Activated naive CD4-positive, alpha-beta T cell treated with anti-CD3 and anti-CD28 coated beads for 36 hours (primary cell): Measurements from ENCODE around the gene CHST15. TPM values are rescaled to one million over a fixed set of nuclear protein-coding genes. Genes with fewer than 3 reads are reported as not detected.
"Not testable (repeated sequence)": the region's sequence is repeated elsewhere in the genome, so short reads cannot be mapped to it uniquely, and the experiment has no call there.

Source experiments
- CTCF ChIA-PET: fragments of 350-600 bp; sonication (Branson Sonifier 250); formaldehyde crosslinking; loops from one replicate; lab custom pipeline; 2021; ENCODE audit warnings: antibody characterized with exemption; lab: Charles Lee
- DNase-seq: peaks from one replicate; pipeline ENCODE4 v3.0.0-alpha.2; 2020
- H3K27ac Mint-ChIP-seq: one replicate; pipeline ENCODE4 v1.8.0; 2021; ENCODE audit warnings: mild to moderate bottlenecking, mixed read lengths
- H3K27me3 Mint-ChIP-seq: one replicate; pipeline ENCODE4 v1.8.0; 2021; ENCODE audit warnings: low read depth, mixed read lengths
- H3K36me3 Mint-ChIP-seq: one replicate; pipeline ENCODE4 v1.8.0; 2021; ENCODE audit warnings: low read depth, mixed read lengths
- H3K4me1 Mint-ChIP-seq: one replicate; pipeline ENCODE4 v1.8.0; 2021; ENCODE audit warnings: low read depth, mixed read lengths
- H3K4me3 Mint-ChIP-seq: one replicate; pipeline ENCODE4 v1.8.0; 2021; ENCODE audit warnings: mild to moderate bottlenecking, moderate library complexity, mixed read lengths
- H3K9me3 Mint-ChIP-seq: one replicate; pipeline ENCODE4 v1.8.0; 2021; ENCODE audit warnings: mixed read lengths
- intact Hi-C: fragments of 100-400 bp; cut with micrococcal nuclease; formaldehyde crosslinking; loops from one replicate; pipeline ENCODE4 v1.15.1; 2023
- total RNA-seq, 2 experiments: library from RNA; stranded (reverse); gene quantifications; one replicate each; pipeline ENCODE4 v1.2.3, GENCODE V29; 2021

CHST15 gene
- total RNA-seq, 2 experiments from 2014 or later = 0.47 to 0.50 TPM

DNA sequence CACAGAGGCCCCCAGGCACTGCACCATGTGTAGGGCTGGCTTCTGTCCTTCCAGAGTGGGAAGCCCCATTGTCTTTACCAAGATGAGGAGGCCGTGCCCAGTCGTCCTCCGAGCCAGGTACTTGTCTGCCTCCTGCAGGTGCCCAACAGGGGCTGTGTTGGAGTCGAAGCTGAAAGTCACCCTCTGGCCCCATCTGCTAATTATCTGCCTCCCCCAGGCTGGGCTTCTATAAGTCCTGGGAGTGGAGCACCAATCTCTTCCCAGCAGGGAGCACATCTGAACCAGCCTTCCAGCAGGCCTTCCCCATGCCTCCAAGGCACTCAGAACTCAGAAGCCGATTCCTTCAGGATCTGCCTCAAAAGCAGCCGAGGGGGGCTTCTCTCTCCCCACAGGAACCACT, 11.6 kb upstream of the CHST15 start:
- Mint-ChIP-seq H3K4me3 (no peak overlapping the region), H3K9me3 (peaks cover 6% of the 10 kb centered on the region), H3K27ac (no peak overlapping the region), H3K4me1 (no peaks in the 10 kb centered on the region), H3K27me3 (peaks cover 1% of the 10 kb centered on the region), H3K36me3 (no peaks in the 10 kb centered on the region)
- DNase-seq = no peak
- intact Hi-C loops = loop anchor here (10.0 kb wide), 1 partner anchor 60 kb away; no protein-coding TSS in a partner anchor
- CTCF ChIA-PET = no interaction called here

DNA sequence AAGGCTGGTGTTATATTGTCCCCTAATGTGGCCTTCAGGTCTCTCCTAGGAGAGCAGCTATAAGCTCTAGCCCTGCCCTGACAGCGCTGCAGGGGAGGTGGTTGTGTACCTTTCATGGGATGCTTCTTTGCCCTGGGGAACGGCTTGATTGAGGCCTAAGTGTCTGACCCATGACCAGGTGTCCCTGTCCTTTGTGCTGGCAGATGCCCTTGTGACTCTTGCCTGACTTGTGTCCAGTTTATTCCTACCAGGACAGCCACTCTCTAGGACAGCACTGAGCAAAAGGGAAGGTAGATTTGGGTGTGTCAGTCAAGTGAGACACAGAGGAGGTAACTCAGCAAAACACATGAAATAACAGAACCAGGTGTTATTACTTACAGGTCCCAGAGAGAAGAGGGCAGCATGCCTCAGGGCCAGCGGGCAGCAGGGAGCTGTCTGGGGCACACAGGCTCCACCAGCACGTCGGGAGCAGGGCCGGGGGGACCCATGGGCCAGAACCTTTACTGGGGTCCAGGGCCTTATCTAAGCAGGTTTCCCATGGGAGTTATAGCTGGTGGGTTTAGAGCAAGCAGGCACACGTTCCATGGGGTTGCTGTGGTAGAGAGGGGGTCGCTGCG, 10.7 kb upstream of the CHST15 start:
- no peak overlapping the region for H3K27ac Mint-ChIP-seq

DNA sequence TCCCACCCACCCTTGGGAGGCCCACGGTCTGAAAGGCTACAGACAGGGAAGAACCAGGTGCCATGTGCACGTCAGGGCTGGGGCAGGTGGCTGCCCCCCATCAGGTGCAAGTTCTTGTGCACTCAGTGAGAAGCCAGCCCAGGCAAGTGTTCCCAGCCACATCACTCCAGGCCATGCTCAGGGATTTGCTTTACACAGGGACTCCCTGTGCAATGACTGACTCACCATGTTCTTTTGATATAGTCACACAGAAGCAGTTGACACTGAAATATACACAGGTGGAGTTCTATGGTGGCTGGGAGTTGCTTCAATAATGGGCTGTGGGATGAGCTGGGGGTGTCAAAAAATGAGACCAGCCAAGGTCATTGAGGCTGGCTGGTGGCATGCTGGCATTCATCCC, 8.0 kb upstream of the CHST15 start:
- H3K36me3 Mint-ChIP-seq = no peaks in the 10 kb centered on the region
- H3K27ac Mint-ChIP-seq = no peak overlapping the region
- intact Hi-C loops = loop anchor here (10.0 kb wide), 1 partner anchor 57 kb away; no protein-coding TSS in a partner anchor
- no peaks in the 10 kb centered on the region for H3K4me1 Mint-ChIP-seq
- H3K4me3 Mint-ChIP-seq = no peak overlapping the region
- CTCF ChIA-PET = interaction anchor here (1.1 kb wide), 1 partner anchor 40 kb away, joined by 3 read pairs; no protein-coding TSS in a partner anchor
- peaks cover 2% of the 10 kb centered on the region for H3K27me3 Mint-ChIP-seq
- no peak for DNase-seq
- H3K9me3 Mint-ChIP-seq = peaks cover 8% of the 10 kb centered on the region

More for the DNA sequence above, 10.7 kb upstream of the CHST15 start:
- Mint-ChIP-seq H3K27me3 (peaks cover 1% of the 10 kb centered on the region), H3K4me1 (no peaks in the 10 kb centered on the region), H3K36me3 (no peaks in the 10 kb centered on the region), H3K4me3 (no peak overlapping the region), H3K9me3 (peaks cover 8% of the 10 kb centered on the region)
- no peak for DNase-seq
- intact Hi-C loops = loop anchor here (10.0 kb wide), 1 partner anchor 59 kb away; no protein-coding TSS in a partner anchor
- CTCF ChIA-PET = no interaction called here

DNA sequence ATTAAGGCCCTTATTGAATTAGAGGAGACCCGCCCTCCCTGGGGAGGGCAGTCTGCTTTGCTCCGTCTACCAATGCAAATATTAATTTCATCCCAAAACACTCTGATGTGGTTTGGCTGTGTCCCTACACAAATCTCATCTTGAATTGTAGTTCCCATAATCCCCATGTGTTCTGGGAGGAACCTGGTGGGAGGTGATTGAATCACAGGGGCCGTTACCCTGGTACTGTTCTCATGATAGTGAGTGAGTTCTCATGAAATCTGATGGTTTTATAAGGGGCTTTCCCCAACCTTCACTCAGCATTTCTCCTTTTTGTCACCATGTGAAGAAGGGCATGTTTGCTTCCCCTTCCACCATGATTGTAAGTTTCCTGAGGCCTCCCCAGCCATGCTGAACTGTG, 7.3 kb upstream of the CHST15 start:
- H3K4me3 Mint-ChIP-seq, DNase-seq, H3K4me1 Mint-ChIP-seq, H3K36me3 Mint-ChIP-seq, CTCF ChIA-PET, H3K27ac Mint-ChIP-seq, H3K27me3 Mint-ChIP-seq: not testable (repeated sequence)
- intact Hi-C loops = loop anchor here (10.0 kb wide), 1 partner anchor 56 kb away; no protein-coding TSS in a partner anchor
- peaks cover 13% of the 10 kb centered on the region for H3K9me3 Mint-ChIP-seq

DNA sequence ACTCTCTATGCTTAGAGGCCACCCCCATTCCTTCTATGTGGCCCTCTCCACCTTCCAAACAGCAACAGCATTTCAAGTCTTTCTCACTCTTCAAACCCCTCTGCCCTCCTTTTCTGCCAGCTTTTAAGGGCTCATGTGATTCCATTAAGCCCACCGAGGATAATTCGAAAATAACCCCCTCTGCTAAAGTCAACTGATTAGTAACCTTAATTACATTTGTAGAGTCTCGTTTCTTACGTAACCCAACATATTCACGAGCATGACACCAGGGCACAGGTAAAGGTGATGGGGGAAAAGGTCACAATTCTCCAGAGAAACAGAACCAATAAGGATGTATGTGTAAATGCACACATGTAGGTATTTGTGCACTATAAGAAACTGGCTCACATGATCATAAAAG, 6.7 kb upstream of the CHST15 start:
- no peak for DNase-seq
- Mint-ChIP-seq H3K27me3 (peaks cover 12% of the 10 kb centered on the region), H3K36me3 (no peaks in the 10 kb centered on the region), H3K27ac (no peak overlapping the region), H3K4me1 (no peaks in the 10 kb centered on the region), H3K4me3 (no peak overlapping the region), H3K9me3 (peaks cover 13% of the 10 kb centered on the region)
- intact Hi-C loops = loop anchor here (10.0 kb wide), 1 partner anchor 55 kb away; no protein-coding TSS in a partner anchor
- CTCF ChIA-PET = no interaction called here

DNA sequence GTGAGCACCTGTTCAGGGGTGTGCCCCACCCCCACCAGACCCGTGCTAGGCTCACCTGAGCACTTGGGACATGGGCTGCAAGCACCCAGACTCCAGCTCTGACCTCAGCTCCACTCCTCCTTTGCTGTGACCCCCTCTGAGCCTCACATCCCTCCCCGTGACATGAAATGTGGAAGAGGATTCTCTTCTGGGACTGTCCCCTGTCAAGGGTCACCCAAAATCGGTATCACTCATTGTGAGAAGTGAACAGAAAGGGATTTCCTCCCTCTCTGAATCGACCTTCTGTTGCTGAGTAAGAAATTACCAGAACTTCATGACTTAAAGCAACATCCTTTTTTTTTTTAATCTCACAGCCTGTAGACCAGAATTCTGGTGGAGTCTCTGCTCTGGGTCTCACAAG, 6.2 kb upstream of the CHST15 start:
- Mint-ChIP-seq H3K4me1 (no peaks in the 10 kb centered on the region), H3K36me3 (no peaks in the 10 kb centered on the region), H3K27me3 (peaks cover 16% of the 10 kb centered on the region), H3K4me3 (no peak overlapping the region), H3K9me3 (peaks cover 13% of the 10 kb centered on the region), H3K27ac (no peak overlapping the region)
- intact Hi-C loops = loop anchor here (10.0 kb wide), 2 partner anchors 55 to 125 kb away; no protein-coding TSS in a partner anchor
- DNase-seq = no peak
- CTCF ChIA-PET = interaction anchor here (0.6 kb wide), 1 partner anchor 281 kb away, joined by 4 read pairs; no protein-coding TSS in a partner anchor

DNA sequence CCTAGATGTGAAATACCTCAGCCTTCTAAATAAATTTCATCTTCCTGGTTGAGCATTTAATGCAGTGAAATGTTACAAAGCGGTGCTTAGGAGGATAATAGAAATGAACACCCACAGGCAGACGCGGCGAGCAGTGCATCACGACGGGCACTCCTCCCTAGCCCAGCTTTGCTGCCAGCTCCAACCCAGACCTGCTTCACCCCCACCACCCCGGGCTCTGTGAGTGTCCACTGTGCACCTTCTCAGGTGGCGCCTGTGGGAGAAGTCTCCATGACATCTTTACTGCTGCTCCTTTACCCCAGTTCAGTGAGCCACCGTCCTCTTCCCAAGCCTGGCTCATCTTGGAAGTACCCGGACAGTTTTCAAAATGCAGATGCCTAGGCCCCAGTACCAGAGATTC, 5.2 kb upstream of the CHST15 start:
- peaks cover 10% of the 10 kb centered on the region for H3K9me3 Mint-ChIP-seq
- no peak overlapping the region for H3K27ac Mint-ChIP-seq
- DNase-seq = no peak
- H3K27me3 Mint-ChIP-seq = peaks cover 24% of the 10 kb centered on the region
- no peaks in the 10 kb centered on the region for H3K4me1 Mint-ChIP-seq
- CTCF ChIA-PET = no interaction called here
- H3K4me3 Mint-ChIP-seq = no peak overlapping the region
- H3K36me3 Mint-ChIP-seq = no peaks in the 10 kb centered on the region
- intact Hi-C loops = loop anchor here (10.0 kb wide), 1 partner anchor 126 kb away; no protein-coding TSS in a partner anchor

DNA sequence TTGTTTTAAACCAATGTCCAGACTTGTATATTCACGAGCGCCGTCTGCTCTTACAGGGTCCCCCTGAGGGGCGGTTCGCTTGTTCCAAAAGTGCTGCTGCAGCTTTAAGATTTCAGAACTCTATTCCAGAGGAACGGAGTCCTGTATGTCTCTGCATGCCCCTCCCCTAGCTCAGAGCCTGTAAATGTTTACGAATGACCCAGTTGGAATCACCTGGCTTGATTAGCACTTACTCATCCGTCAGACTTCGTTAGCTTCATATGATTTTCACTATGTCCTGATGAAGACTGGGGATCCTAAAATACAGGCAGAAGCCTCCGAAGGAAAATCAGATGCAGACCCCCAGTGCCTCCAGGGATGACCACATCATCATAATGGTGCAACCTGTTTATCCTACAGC, 4.5 kb upstream of the CHST15 start:
- H3K9me3 Mint-ChIP-seq = peaks cover 10% of the 10 kb centered on the region
- no peak for DNase-seq
- no peak overlapping the region for H3K27ac Mint-ChIP-seq
- H3K27me3 Mint-ChIP-seq = peaks cover 27% of the 10 kb centered on the region
- H3K36me3 Mint-ChIP-seq = no peaks in the 10 kb centered on the region
- intact Hi-C loops = loop anchor here (10.0 kb wide), 1 partner anchor 127 kb away; no protein-coding TSS in a partner anchor
- no peak overlapping the region for H3K4me3 Mint-ChIP-seq
- no peaks in the 10 kb centered on the region for H3K4me1 Mint-ChIP-seq
- CTCF ChIA-PET = no interaction called here

DNA sequence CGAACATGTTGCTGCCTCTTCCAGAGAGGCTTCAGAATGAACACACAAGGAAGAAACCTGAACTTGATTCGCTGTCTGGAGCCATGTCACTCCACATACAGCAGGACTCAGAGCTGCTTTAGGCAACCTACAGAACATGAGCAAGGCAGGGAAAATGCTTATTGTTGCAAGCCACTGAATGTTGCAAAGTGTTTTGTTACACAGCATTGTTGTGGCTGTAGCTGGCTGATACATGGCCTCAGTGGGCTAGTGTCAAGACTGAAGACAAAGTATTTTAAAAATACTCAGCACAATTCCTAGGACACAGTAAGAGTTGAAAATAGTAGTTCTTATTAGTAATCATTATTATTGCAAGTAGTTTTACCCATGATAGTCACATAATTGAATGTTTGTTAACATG, 3.1 kb upstream of the CHST15 start:
- Mint-ChIP-seq H3K36me3 (no peaks in the 10 kb centered on the region), H3K27ac (no peak overlapping the region), H3K4me3 (no peak overlapping the region), H3K27me3 (peaks cover 30% of the 10 kb centered on the region), H3K9me3 (peaks cover 10% of the 10 kb centered on the region), H3K4me1 (peaks cover 2% of the 10 kb centered on the region)
- intact Hi-C loops = loop anchor here (10.0 kb wide), 1 partner anchor 128 kb away; no protein-coding TSS in a partner anchor
- CTCF ChIA-PET = no interaction called here
- DNase-seq = no peak

DNA sequence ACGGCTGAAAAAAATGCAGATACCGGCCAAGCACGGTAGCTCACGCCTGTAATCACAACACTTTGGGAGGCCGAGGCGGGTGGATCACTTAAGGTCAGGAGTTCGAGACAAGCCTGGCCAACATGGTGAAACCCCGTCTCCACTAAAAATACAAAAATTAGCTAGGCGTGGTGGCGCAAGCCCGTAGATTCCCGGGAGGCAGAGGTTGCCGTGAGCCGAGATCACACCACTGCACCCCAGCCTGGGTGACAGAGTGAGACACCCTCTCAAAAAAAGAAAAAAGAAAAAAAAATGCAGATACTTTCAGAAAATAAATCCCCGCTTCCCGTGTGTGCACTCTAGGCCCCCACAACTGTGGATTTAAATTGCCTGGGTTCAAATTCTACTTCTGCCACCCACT, 2.4 kb upstream of the CHST15 start:
- peaks cover 37% of the 10 kb centered on the region for H3K27me3 Mint-ChIP-seq
- H3K4me3 Mint-ChIP-seq, H3K4me1 Mint-ChIP-seq, H3K27ac Mint-ChIP-seq, H3K36me3 Mint-ChIP-seq, H3K9me3 Mint-ChIP-seq, DNase-seq, CTCF ChIA-PET: not testable (repeated sequence)
- intact Hi-C loops = loop anchor here (10.0 kb wide), 1 partner anchor 129 kb away; no protein-coding TSS in a partner anchor

DNA sequence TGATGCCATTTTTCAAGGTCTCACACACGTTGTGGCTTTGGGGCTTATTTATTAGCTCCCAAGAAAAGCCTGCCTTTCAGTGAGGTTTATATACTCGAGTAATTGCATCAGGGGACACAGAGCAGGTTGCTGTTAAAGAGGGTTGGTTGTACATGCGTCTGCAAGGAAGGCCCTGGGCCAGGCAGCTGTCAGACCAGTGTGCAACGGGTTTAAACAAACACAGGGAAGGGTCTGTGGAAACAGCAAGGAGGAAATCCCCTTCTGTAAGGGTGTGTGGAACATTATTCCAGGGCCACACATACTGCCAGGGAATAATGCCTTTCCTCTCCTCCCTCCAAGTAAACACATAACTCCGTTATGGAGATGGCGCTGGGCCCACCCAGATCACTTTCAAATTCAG, 1.7 kb upstream of the CHST15 start:
- Mint-ChIP-seq H3K27ac (no peak overlapping the region), H3K27me3 (peaks cover 42% of the 10 kb centered on the region), H3K4me1 (peaks cover 2% of the 10 kb centered on the region), H3K4me3 (no peak overlapping the region), H3K36me3 (no peaks in the 10 kb centered on the region), H3K9me3 (peaks cover 8% of the 10 kb centered on the region)
- intact Hi-C loops = loop anchor here (10.0 kb wide), 1 partner anchor 130 kb away; no protein-coding TSS in a partner anchor
- CTCF ChIA-PET = no interaction called here
- DNase-seq = no peak

DNA sequence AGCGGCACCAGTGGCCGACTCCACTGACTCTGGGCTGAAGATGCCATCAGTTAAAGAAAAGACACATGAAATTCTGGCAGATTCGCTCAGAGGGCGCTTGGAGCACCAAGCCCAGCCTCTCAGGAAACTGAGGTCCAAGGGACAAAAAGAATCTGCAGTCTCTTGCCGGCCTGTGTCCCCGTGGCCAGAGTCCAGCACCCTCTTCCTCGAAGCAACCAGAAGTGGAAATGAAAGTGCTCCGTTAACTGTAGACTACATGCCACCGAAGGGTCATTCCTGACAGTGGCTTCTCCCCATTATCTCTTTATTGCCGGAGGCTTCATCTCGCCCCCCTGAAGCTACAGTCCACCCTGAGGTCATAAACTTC, 1.0 kb upstream of the CHST15 start:
- intact Hi-C loops = loop anchor here (5.0 to 10.0 kb wide), 3 partner anchors 97 to 293 kb away; no protein-coding TSS in a partner anchor
- CTCF ChIA-PET = no interaction called here

More for the DNA sequence above, 1.0 kb upstream of the CHST15 start:
- Mint-ChIP-seq H3K4me1 (peaks cover 2% of the 10 kb centered on the region), H3K4me3 (no peak overlapping the region), H3K27me3 (peaks cover 49% of the 10 kb centered on the region), H3K27ac (no peak overlapping the region), H3K36me3 (no peaks in the 10 kb centered on the region), H3K9me3 (peaks cover 5% of the 10 kb centered on the region)
- no peak for DNase-seq
